Lower lobe of right lung (tissue), 2 donors: Measurements from ENCODE around the gene MIDN. TPM values are rescaled to one million over a fixed set of nuclear protein-coding genes. Genes with fewer than 3 reads are reported as not detected.

Source experiments
- ATAC-seq, 2 donors: fragments of 200-7000 bp; cut with Tn5 transposase; one replicate each; pipeline ENCODE4 v1.9.1; 2020 to 2022; ENCODE audit warnings: mild to moderate bottlenecking in 2 of 2, moderate library complexity in 2 of 2
- DNase-seq: peaks from one replicate; pipeline ENCODE4 v3.0.0-alpha.2; 2020
- H3K27ac ChIP-seq: fragments of 200-600 bp; one replicate; pipeline ENCODE4 v1.8.0; 2022
- H3K27me3 ChIP-seq: fragments of 200-600 bp; one replicate; pipeline ENCODE4 v1.8.0; 2022; ENCODE audit warnings: low read depth
- H3K36me3 ChIP-seq: fragments of 200-600 bp; one replicate; pipeline ENCODE4 v1.8.0; 2022; ENCODE audit warnings: mild to moderate bottlenecking
- H3K4me1 ChIP-seq: fragments of 200-600 bp; one replicate; pipeline ENCODE4 v1.8.0; 2022
- H3K4me3 ChIP-seq: fragments of 200-600 bp; one replicate; pipeline ENCODE4 v1.8.0; 2022; ENCODE audit warnings: mild to moderate bottlenecking
- H3K9me3 ChIP-seq: fragments of 200-600 bp; one replicate; pipeline ENCODE4 v1.8.0; 2022
- intact Hi-C: fragments of 100-400 bp; cut with DNase I; formaldehyde crosslinking; loops from one replicate; pipeline ENCODE4 v1.11.0; 2022
- total RNA-seq: library from RNA; stranded (reverse); fragmentation: NEBNext Ultra II Directional; extraction: Animal tissue kit (Norgen Biotek cat#: 25700); gene quantifications from one replicate; pipeline ENCODE4 v1.2.1, GENCODE V29; 2021
- TF ChIP-seq, protein P1 (sequence below): fragments of 200-600 bp; IDR thresholded peaks from one replicate; pipeline ENCODE4 v1.8.0; 2022; ENCODE audit warnings: antibody characterized with exemption, mild to moderate bottlenecking
- donor health status: DM: no; HTN: yes; CAD: no; lungs with severe emphysema.

Gene MIDN
- total RNA-seq, 1 donor from 2014 or later, result 76.3 TPM

DNA sequence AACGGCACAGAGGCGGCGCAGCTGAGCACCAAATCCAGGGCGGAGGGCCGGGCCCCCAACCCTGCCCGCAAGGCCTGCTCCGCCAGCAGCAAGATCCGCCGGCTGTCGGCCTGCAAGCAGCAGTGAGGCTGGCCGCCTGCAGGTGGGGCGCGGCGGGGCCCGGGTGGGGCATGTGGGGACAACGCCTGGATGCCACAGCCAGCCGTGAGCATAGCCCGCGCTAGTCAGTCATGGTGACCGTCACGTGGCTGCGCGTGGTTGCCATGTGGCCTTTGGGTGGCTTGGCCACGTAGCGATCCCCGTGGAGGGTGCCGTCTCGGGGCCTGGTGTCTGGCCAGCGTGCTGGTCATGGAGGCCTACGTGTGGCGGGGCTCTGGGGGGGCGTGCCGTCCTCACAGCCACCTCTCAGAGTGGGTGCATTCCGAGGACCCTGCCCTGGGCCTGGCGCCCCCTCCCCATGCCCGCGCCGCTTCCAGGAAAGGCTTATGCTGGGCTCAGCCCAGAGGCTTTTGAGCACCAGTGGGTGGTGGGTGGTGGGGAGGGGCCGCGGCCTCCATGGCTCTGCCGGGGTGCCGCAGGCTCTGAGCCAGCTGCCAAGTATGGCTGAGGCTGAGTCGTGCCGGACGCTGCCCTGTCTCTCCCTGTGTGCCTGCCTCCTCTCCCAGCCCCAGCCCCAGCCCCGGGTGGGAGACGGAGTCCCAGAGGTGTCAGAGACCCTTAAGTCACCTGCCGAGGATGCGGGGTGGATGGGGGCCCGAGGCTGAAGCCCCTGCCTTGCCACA lies 21.7 kb upstream of the MIDN start:
- H3K27me3 ChIP-seq, result no peaks in the 10 kb centered on the region

DNA sequence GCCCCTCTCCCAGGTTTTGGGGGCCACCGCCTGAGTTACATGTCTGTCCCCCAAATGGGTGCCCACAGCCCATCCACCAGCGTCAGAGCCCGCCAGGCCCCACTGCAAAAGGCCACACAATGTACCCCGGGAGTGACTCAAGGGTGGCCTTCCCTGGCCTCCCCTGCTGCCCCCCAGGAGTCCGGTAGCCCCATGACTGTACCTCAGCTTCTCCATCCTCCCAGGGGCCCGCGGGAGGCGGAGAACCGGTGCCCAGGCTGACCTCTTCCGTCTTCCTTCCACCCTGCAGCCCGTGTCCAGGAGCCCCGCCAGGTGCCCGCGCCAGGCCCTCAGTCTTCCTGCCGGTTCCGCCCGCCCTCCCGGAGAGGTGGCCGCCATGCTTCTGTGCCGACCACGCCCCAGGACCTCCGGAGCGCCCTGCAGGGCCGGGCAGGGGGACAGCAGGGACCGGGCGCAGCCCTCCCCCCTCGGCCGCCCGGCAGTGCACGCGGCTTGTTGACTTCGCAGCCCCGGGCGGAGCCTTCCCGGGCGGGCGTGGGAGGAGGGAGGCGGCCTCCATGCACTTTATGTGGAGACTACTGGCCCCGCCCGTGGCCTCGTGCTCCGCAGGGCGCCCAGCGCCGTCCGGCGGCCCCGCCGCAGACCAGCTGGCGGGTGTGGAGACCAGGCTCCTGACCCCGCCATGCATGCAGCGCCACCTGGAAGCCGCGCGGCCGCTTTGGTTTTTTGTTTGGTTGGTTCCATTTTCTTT lies 20.9 kb upstream of the MIDN start:
- H3K36me3 ChIP-seq, result peaks cover 58% of the 10 kb centered on the region
- ATAC-seq (no peak), DNase-seq (no peak)
- TF ChIP-seq, protein P1, sequence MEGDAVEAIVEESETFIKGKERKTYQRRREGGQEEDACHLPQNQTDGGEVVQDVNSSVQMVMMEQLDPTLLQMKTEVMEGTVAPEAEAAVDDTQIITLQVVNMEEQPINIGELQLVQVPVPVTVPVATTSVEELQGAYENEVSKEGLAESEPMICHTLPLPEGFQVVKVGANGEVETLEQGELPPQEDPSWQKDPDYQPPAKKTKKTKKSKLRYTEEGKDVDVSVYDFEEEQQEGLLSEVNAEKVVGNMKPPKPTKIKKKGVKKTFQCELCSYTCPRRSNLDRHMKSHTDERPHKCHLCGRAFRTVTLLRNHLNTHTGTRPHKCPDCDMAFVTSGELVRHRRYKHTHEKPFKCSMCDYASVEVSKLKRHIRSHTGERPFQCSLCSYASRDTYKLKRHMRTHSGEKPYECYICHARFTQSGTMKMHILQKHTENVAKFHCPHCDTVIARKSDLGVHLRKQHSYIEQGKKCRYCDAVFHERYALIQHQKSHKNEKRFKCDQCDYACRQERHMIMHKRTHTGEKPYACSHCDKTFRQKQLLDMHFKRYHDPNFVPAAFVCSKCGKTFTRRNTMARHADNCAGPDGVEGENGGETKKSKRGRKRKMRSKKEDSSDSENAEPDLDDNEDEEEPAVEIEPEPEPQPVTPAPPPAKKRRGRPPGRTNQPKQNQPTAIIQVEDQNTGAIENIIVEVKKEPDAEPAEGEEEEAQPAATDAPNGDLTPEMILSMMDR, result no peak
- no peaks in the 10 kb centered on the region for H3K27me3 ChIP-seq
- peaks cover 10% of the 10 kb centered on the region for H3K4me1 ChIP-seq
- intact Hi-C loops, result no loop called here
- H3K4me3 ChIP-seq, result no peak overlapping the region
- no peak overlapping the region for H3K27ac ChIP-seq
- H3K9me3 ChIP-seq, result no peaks in the 10 kb centered on the region

More for the DNA sequence above, 21.7 kb upstream of the MIDN start:
- no peak overlapping the region for H3K4me3 ChIP-seq
- peaks cover 65% of the 10 kb centered on the region for H3K36me3 ChIP-seq
- H3K9me3 ChIP-seq, result no peaks in the 10 kb centered on the region
- peaks cover 6% of the 10 kb centered on the region for H3K4me1 ChIP-seq
- H3K27ac ChIP-seq, result no peak overlapping the region
- ATAC-seq (no peak), DNase-seq (no peak)
- TF ChIP-seq, protein P1, result no peak
- intact Hi-C loops, result no loop called here

DNA sequence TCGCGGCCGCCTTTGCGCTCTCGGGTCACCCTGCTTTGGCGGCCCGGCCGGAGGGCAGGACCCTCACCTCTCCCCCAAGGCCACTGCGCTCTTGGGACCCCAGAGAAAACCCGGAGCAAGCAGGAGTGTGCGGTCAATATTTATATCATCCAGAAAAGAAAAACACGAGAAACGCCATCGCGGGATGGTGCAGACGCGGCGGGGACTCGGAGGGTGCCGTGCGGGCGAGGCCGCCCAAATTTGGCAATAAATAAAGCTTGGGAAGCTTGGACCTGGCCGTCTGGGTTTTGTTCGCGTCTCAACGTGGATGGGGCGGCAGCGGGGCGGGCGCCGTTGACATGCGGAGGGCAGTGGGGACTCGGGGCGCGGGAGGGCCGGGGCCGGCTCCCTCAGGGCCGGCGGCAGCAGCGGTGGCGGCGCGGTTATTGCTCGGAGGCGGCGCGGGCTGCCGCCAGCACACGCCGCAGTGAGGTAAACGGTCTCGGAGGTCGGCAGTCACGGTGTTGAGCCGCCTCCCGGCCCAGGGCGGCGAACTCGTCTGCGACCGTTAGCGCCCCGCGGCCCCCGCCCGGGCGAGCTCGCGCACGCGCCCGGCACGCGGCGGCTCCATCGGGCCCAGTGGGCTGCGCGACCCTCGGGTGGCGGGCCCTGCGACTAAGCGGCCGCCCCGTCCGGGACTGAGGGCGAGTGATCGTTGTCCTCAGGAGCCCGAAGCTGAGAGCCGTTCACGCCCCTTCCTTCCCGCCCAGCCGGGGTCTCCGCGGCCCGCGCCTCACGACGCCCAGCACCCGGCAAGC lies 20.0 kb upstream of the MIDN start:
- no peaks in the 10 kb centered on the region for H3K27me3 ChIP-seq
- H3K9me3 ChIP-seq, result no peaks in the 10 kb centered on the region
- ATAC-seq (no peak), DNase-seq (no peak)
- no peak overlapping the region for H3K27ac ChIP-seq
- H3K4me1 ChIP-seq, result peaks cover 19% of the 10 kb centered on the region
- peaks cover 49% of the 10 kb centered on the region for H3K36me3 ChIP-seq
- intact Hi-C loops, result no loop called here
- no peak overlapping the region for H3K4me3 ChIP-seq
- TF ChIP-seq, protein P1, result no peak

DNA sequence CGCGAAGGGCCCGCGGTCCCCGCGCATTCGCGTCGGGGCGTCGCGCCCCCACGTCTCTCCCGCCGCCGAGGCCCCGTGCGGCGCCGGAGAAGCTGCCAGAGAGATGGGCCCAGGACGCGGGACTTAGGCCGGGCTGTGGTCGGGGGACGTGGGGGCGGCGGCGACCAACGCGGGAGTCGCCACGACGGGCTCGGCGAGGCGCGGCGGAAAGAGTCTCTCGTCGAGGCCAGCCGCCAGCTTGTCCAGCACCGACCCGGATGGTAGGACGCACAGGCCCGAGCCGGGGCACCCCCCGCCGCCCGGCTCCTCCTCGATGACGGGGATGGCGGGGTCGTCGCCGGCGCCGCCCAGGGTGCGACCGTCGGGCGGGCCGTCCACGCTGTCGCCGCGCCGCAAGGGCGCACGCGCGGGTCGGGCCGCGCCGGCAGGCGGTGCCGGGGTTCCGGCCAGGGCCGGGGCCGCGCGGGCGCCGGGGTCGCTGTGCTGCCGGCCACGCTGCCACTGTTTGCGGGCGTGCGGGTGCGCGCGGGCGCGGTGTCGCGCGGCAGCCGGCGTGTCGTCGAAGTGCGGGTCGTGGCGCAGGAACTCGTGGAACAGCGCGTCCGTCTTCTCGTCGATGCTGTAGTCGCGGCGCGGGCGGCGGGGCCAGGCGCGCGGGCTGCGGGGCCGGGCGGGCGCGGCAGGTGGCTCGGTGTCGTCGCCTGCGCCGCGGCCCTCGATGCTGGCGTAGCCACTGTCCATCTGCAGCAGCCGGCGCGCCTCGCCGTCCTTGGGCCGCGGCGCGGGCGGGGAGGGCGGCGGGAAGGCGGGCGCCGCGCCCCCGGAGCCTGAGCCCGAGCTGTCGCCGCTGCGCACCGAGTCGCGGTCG lies 19.1 kb upstream of the MIDN start:
- TF ChIP-seq, protein P1, result no peak
- Histone ChIP-seq H3K27me3 (no peaks in the 10 kb centered on the region), H3K9me3 (no peaks in the 10 kb centered on the region), H3K4me3 (no peak overlapping the region), H3K27ac (no peak overlapping the region), H3K4me1 (peaks cover 24% of the 10 kb centered on the region), H3K36me3 (peaks cover 39% of the 10 kb centered on the region)
- DNase-seq (no peak), ATAC-seq (no peak)
- intact Hi-C loops, result no loop called here
